K562 (cell line): ENCODE measurements around the gene HRAS. TPM values are rescaled to one million over a fixed set of nuclear protein-coding genes. Genes with fewer than 3 reads are reported as not detected.

Experiments used
- GATAD2B ChIP-seq: fragments of 450-650 bp; IDR thresholded peaks from 2 replicates; pipeline ENCODE4 v1.6.1; 2017; ENCODE audit warnings: mild to moderate bottlenecking, borderline replicate concordance
- KLF1 ChIP-seq: fragments of 450-650 bp; IDR thresholded peaks from 2 replicates; pipeline ENCODE4 v1.6.1; 2016; ENCODE audit warnings: missing genetic modification characterization, missing compliant biosample characterization
- MEF2D ChIP-seq: conservative IDR thresholded peaks from 2 replicates; pipeline ENCODE4 v1.6.1; 2016; ENCODE audit warnings: low read depth, missing genetic modification characterization, missing compliant biosample characterization
- RUNX1 ChIP-seq: sonication (generic); IDR thresholded peaks from 2 replicates; pipeline ENCODE4 v1.6.1; 2016; ENCODE audit warnings: antibody characterized with exemption, low read depth
- SAP30 ChIP-seq: fragments of 200-600 bp; sonication (generic); IDR thresholded peaks from 2 replicates; pipeline ENCODE4 v1.6.1; 2012; ENCODE audit warnings: borderline replicate concordance, low read depth, mild to moderate bottlenecking, moderate library complexity, low read length, control low read depth, inconsistent platforms; ENCODE audit not compliant: insufficient read depth, poor library complexity, severe bottlenecking
- TFE3 ChIP-seq: fragments of 450-650 bp; formaldehyde crosslinking; IDR thresholded peaks from 2 replicates; pipeline ENCODE4 v1.4.0; 2020; ENCODE audit warnings: mild to moderate bottlenecking, mixed read lengths
- polyA plus RNA-seq, 8 experiments: library from polyadenylated mRNA; depleted of rRNA in 4 of 8; stranded (reverse) in 5 of 8; unstranded in 3 of 8; fragments of >200 nt; fragmentation: Nextera tagmentation in 2 of 8; fragmentation: Illumina TruSeq in 1 of 8; extraction: Ambion mirVana in 2 of 8; extraction: Trizol in 1 of 8; gene quantifications; 2 replicates each; pipeline versions ENCODE4 v1.2.1 to v1.2.3, GENCODE V29; 2011 to 2014; ENCODE audit warnings: inconsistent platforms in 1 of 8, missing spikeins in 1 of 8
- total RNA-seq, 7 experiments: library from RNA; depleted of rRNA in 6 of 7; stranded (reverse); fragments of >200 nt in 6 of 7; fragmentation: Illumina TruSeq in 2 of 7; extraction: Trizol in 2 of 7; gene quantifications; 2 replicates each; pipeline versions ENCODE4 v1.2.1 to v1.2.3, GENCODE V29; 2011 to 2021; ENCODE audit warnings: low replicate concordance in 1 of 7
- TF ChIP-seq, protein P1 (sequence below): sonication (generic); formaldehyde crosslinking; IDR thresholded peaks from 2 replicates; pipeline ENCODE4 v1.8.0; 2023; ENCODE audit warnings: mild to moderate bottlenecking, missing genetic modification reagents
- TF ChIP-seq, protein P2 (sequence below), 2 experiments: fragments of 450-650 bp; formaldehyde crosslinking in 1 of 2; IDR thresholded peaks; 2 replicates each; pipeline versions ENCODE4 v1.4.0 to v1.6.1; 2014 to 2020; ENCODE audit warnings: mild to moderate bottlenecking in 2 of 2, borderline replicate concordance in 1 of 2, low read depth in 1 of 2
- TF ChIP-seq, protein P3 (sequence below): fragments of 250-450 bp; sonication (Bioruptor Pico); IDR thresholded peaks from 2 replicates; pipeline ENCODE4 v1.9.0; 2021; ENCODE audit warnings: mild to moderate bottlenecking
- TF ChIP-seq, protein P4 (sequence below), 2 experiments: fragments of 450-650 bp; IDR thresholded peaks; 2 replicates each; pipeline ENCODE4 v1.6.1; 2016

The HRAS gene
- total and polyA plus RNA-seq, 9 of the 15 experiments (the other 6 are each of a cell fraction or from before 2014, with no cell fraction given): 2.8 to 73.5 (median 29.6) TPM

GRCh38 chr11:561148-562003, 26.0 kb upstream of the HRAS start (continued):
- TF ChIP-seq, protein P1, sequence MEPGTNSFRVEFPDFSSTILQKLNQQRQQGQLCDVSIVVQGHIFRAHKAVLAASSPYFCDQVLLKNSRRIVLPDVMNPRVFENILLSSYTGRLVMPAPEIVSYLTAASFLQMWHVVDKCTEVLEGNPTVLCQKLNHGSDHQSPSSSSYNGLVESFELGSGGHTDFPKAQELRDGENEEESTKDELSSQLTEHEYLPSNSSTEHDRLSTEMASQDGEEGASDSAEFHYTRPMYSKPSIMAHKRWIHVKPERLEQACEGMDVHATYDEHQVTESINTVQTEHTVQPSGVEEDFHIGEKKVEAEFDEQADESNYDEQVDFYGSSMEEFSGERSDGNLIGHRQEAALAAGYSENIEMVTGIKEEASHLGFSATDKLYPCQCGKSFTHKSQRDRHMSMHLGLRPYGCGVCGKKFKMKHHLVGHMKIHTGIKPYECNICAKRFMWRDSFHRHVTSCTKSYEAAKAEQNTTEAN: no peak
- TF ChIP-seq KLF1 (tag) (0 out of 2 replicates have a peak, but pooled peaks have one; percentile 31), MEF2D (tag) (no peak), RUNX1 (no peak), GATAD2B (0 out of 2 replicates have a peak, but pooled peaks have one; percentile 58), TFE3 (CRISPR knock-in tag) (no peak), SAP30 (peak; percentile 82)
- TF ChIP-seq, protein P2, sequence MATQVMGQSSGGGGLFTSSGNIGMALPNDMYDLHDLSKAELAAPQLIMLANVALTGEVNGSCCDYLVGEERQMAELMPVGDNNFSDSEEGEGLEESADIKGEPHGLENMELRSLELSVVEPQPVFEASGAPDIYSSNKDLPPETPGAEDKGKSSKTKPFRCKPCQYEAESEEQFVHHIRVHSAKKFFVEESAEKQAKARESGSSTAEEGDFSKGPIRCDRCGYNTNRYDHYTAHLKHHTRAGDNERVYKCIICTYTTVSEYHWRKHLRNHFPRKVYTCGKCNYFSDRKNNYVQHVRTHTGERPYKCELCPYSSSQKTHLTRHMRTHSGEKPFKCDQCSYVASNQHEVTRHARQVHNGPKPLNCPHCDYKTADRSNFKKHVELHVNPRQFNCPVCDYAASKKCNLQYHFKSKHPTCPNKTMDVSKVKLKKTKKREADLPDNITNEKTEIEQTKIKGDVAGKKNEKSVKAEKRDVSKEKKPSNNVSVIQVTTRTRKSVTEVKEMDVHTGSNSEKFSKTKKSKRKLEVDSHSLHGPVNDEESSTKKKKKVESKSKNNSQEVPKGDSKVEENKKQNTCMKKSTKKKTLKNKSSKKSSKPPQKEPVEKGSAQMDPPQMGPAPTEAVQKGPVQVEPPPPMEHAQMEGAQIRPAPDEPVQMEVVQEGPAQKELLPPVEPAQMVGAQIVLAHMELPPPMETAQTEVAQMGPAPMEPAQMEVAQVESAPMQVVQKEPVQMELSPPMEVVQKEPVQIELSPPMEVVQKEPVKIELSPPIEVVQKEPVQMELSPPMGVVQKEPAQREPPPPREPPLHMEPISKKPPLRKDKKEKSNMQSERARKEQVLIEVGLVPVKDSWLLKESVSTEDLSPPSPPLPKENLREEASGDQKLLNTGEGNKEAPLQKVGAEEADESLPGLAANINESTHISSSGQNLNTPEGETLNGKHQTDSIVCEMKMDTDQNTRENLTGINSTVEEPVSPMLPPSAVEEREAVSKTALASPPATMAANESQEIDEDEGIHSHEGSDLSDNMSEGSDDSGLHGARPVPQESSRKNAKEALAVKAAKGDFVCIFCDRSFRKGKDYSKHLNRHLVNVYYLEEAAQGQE (IDR thresholded peaks at IDR 0.05; ENCODE audit: borderline replicate concordance): no peak
- TF ChIP-seq, protein P2 (CRISPR knock-in tag; IDR thresholded peaks at IDR 0.05; ENCODE audit: low read depth): peak; percentile 50; the same call in 1 of the 2 replicates
- TF ChIP-seq, protein P3, sequence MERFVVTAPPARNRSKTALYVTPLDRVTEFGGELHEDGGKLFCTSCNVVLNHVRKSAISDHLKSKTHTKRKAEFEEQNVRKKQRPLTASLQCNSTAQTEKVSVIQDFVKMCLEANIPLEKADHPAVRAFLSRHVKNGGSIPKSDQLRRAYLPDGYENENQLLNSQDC (CRISPR knock-in tag): no peak
- TF ChIP-seq, protein P4, sequence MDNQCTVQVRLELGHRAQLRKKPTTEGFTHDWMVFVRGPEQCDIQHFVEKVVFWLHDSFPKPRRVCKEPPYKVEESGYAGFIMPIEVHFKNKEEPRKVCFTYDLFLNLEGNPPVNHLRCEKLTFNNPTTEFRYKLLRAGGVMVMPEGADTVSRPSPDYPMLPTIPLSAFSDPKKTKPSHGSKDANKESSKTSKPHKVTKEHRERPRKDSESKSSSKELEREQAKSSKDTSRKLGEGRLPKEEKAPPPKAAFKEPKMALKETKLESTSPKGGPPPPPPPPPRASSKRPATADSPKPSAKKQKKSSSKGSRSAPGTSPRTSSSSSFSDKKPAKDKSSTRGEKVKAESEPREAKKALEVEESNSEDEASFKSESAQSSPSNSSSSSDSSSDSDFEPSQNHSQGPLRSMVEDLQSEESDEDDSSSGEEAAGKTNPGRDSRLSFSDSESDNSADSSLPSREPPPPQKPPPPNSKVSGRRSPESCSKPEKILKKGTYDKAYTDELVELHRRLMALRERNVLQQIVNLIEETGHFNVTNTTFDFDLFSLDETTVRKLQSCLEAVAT (IDR thresholded peaks at IDR 0.05): no peak
